CD4-positive, alpha-beta T cell treated with Interleukin-1 beta for 1 hour (primary cell): ENCODE results near the gene LIN28B.
A peak's percentile ranks its signal among the peaks of the same experiment; 100 is the strongest.
"Not testable (repeated sequence)": the region's sequence is repeated elsewhere in the genome, so short reads cannot be mapped to it uniquely, and the experiment has no call there.

ENCODE experiments used
- DNase-seq, 2 donors: peaks; one replicate each; pipeline ENCODE4 v3.0.0-alpha.2; 2020 to 2022

LIN28B gene, protein sequence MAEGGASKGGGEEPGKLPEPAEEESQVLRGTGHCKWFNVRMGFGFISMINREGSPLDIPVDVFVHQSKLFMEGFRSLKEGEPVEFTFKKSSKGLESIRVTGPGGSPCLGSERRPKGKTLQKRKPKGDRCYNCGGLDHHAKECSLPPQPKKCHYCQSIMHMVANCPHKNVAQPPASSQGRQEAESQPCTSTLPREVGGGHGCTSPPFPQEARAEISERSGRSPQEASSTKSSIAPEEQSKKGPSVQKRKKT

DNA sequence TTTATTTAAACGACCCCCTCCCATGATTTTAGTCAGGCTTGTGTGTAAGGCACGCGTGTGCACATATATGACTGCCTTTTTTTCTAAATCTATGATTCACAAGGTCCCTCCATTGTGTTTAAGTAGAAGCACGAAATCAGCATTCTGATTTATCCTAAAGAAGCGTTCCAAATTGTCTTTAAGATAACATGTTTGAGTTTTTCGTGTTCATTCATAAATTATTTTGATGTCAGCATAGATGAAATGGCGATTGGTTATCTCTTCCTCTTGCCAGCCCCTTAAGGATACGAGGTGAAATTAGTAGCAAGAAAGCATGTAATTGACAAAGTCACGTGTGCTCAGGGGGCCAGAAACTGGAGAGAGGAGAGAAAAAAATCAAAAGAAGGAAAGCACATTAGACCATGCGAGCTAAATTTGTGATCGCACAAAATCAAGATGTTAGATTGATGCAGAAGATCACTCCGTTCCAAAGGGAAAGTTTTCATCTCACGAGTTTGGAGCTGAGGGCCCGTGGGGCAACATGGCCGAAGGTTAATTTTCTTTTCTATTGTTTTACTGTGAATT is at the start of gene LIN28B:
Gene LIN28B (plus strand): TSS at position 377 of the 564 bp plus-strand sequence. CDS start 144 bp downstream, at position 521.
- DNase-seq = no peak

DNA sequence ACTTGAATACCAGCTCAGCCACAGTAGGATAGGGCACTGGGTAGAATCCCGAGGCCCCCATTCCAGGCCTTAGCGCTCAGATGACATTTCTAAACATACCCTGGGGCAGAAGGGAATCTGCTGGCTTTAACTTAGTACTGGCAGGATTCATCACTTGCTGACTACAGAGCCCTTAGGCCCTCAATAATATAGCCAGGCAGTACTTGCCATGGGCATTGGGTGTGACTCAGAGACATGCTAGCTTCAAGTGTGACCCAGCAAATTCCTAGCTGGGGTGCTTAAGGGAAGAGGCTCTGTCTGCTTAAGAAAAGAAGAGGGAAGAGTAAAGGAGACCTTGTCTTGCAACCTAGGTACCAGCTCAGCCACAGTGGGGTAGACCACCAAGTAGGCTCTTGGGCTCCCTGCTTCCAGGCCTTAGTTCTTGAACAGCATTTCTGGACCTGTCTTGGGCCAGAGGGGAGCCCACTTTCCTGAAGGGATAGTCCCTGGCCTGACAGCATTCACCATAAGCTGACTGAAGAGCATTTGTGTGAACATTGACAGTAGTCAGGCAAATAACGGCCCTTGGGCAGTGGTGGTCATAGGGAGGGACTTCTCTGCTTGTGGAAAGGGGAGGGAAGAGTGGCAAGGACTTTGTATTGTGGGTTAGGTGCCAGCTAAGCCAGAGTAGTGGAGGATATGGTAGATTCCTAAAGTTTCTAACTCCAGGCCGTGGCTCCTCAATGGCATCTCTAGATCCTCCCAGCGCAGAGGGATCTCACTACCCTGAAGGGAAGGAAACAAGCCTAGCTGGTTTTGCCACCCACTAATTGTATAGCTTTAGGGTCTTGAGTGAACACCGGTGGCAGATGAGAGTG is 48.6 kb upstream of the LIN28B start:
- DNase-seq = no peak

DNA sequence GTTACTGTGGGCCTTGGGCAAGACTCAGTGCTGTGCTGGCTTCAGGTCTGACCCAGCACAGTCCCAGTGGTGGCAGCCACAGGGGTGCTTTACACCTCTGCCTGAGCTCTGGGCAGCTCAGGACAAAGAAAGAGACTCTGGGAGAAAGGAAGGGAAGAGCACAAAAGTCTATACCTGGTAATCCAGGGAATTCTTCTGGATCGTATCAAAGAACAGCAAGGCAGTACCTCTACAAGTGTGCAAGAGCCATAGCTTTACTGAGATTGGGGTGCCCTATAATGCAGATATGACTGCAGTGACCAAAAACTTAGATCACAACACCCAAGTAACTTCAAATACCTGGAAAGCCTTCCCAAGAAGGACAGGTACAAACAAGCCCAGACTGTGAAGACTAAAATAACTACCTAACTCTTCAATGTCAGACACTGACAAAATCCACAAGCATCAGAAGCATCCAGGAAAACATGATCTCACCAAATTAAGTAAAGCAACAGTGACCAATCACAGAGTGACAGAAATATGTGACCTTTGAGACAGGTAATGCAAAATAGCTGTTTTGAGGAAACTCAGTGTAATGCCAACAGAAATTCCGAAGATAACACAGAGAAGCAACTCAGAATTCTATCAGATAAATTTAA is 47.9 kb upstream of the LIN28B start:
- no peak for DNase-seq

DNA sequence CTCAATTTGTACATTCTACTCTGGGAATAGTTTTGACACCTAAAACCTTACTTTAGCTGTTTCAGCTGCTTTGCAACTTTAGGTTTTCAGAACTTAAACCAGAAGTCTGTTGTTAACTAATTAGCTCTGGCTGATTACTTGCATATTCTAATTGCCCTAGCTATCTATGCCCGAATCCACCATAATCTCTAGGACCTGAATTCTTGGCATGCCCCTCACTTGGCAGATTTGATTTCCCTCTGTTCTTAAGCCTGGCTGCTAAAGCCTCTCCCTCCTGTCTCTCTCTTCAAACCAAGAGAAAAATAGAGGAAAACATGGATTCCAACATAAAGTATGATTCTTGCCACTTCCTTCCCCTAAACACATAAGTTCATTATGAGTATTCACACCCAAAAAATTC is 35.0 kb upstream of the LIN28B start:
- no peak for DNase-seq

DNA sequence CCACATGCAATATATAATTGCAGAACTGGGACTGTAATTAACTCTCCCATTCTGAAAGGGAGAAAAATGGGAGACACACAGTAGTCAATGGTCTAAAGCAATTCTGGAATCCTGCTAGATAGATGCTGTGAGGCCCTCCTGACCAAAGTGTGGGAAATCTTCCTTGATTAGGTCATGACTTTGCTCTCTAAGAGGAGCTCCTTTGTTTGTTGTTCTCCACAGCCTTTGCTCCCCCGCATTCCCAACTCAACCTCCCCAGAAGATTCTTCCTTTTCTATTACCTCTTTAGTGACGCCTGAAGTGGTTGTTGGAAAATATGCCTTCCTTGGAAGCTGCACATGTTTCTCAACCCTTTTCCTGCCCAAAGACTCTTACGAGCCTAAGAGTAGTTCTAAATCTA is 28.8 kb upstream of the LIN28B start:
- DNase-seq = no peak

DNA sequence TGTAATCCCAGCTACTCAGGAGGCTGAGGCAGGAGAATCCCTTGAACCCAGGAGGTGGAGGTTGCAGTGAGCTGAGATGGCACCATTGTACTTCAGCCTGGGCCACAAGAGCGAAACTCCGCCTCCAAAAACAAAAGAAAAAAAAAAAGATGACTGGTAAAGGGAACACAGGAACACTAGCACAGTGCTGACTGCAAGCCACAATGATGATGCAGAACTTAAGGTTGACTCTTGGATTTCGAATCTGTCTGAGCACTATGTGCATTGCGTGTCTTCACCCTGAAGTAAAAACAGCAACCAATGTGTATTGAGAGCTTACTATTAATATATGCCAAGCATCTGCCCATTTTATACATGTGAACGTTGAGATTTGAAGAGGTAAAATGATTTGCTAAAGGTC is 27.6 kb upstream of the LIN28B start:
- DNase-seq = no peak

DNA sequence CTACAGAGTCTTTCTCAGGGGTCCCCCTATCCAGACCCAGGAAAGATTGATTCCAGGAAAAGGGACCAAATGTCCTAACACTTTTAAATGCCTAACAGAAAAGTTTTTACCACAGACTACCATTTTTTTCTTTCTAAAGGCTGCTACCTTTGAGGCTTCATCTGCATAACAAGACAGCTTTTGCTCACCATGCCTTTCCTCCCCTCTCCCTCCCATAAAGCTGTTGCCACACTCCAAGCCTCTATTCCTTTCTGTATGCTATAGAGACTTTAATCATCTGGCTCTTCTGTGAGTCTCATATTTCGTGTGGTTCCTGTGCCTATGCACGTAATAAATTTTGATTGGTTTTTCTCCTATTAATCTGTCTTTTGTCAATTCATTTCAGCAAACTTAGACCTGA is 26.0 kb upstream of the LIN28B start:
- DNase-seq = no peak

DNA sequence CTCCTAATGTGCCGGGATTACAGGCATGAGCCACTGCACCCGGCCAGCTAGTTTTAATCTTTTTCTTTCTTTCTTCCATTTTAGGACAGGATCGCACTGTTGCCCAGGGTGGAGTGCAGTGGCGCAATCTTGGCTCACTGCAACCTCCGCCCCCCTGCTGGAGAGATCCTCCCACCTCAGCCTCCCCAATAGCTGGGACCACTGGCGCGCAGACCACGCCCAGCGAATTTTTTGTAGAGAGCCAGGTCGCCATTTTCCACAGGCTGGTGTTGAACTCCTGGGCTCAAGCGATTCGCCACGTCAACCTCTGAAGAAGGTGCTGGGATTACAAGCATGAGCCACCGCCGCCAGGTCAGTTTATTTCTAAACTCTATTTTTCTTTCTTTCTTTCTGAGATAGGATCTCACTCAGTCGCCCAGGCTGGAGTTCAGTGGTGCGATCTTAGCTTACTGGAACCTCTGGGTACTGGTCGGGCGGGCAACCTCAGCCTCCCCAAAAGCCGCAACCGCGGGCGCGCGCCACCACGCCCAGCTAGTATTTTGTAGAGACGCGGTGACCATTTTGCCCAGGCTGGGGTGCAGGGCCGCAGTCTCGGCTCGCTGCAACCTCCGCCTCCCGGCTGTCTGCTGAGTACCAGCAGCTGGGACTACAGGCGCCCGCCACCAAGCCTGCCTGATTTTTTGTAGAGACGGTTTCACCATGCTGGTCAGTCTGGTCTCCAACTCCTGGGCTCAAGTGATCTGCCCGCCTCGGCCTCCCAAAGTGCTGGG is 20.0 kb upstream of the LIN28B start:
- no peak for DNase-seq

DNA sequence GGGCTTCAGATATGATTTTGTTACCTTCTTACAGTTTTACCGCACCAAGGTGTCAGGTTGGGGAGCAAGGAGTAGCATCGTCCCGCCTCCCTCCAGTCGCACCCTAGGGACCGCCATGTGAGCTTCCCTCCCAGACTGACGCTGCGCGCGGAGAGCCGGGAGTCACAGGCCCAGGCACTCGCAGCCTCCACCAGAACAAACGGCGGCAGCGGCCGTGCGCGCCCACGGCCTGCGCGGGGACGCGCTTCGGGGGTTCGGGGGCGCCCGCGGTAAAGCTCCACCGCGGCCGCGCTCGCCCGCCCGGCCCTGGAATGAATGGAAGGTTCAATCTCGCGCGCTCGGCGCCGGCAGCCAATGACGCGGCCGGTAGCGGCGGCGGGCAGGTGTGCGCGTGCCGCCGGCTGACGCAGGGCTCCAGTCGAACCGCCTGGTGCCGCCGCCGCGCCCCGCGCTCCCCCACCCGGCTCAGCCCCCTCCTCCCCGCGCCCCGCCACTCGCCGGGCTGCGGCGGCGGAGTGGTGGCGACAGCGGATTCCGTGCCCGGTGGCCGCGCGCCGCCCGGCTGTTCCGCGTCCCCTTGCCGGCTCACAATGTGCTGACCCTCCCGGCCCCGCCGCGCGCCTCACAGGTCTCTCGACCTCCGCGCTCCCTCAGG is 16.5 kb upstream of the LIN28B start:
- DNase-seq = no peak

DNA sequence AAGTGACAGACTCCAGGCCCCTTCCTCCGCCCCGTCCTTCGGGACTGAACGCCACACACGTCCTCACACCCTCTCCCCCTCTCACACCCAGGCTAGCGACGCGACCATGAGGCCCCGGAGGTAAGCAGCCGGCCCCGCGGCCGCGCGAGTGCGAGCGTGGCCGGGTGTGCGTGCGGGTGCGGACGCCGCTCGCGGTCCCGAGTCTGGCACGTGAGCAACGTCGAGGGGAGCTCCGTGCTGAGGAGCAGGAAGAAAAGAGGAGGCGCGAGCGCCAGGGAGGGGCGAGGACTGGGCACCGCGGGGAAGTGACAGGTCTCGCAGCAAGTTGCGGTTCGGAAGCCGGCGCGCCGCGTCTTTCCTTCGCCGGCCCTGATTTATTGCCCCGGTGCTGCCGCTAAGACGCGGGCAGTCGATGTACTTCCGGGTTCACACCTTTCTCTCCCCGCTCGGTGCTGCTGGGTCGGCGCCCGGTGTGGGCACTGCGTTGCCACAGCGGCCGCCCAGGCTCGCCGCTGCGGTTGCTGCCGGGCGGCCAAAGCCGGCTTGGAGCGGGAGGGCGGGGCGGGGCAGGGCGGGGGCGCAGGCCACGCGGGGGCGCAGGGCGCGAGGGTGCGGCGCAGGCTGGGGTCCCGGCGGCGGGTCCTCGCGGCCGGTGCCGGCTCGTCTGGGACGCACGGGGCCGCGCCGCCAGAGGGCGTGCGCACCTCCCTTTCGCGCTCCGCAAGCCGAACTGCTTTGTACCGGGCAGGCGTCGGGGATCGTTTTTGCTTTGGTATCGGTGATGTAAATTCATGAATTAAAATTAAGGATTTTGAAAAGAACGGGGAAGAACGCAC is 15.8 kb upstream of the LIN28B start:
- DNase-seq = peak; percentile 7 to 12

DNA sequence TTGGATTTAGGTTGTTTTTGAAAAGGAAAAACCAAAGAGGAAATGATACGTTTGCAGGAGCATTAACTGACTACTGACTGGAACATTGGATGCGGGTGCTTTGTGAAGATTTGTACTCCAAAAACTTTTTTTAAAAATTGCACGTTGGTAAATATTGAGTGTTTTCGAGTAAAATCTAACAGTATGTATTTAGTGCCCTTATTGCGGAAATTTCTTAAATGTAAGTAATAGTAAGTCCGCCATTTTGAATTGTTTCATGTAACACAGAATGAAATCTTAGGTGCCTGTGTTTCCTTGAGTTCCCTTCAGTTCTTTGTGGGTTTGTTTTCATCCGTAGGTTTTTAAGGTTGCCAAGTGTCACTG is 15.2 kb upstream of the LIN28B start:
- no peak for DNase-seq

DNA sequence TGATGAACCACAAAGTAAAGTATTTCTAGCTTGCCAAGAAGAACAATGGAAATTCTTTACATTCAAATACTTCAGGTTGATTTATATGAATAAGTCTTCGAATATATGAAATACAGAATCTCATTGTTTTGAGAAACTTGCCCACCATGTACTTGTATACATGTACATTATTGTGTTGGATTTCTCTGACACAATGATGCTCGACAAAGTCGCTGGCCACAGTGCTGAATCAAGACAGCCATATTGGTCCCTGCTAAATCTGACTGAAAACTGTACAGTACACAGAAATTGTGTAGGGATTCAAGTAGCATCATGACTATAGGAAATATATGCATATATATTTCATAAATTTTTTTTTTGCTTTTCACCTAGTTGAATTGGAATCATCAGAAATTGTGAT is 13.1 kb upstream of the LIN28B start:
- DNase-seq = no peak

DNA sequence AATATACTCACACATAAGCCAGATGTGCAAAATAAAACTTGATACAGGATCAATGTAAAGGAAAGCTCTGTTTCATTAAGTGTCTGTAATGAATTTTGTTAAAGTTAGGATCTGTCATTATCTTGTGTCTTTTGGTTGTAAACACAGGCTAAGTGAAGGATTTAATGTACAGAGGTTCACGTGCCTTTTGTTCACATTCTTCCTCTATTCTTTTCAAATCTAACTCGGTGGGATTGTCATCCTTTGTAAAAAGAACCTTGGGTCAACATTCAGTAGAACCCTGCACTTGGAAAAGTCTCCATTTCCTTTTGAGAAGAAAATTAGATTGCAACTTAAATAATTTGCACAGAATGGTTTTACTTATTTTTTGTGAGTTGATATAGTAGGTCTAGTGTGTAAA is 7.7 kb upstream of the LIN28B start:
- no peak for DNase-seq

DNA sequence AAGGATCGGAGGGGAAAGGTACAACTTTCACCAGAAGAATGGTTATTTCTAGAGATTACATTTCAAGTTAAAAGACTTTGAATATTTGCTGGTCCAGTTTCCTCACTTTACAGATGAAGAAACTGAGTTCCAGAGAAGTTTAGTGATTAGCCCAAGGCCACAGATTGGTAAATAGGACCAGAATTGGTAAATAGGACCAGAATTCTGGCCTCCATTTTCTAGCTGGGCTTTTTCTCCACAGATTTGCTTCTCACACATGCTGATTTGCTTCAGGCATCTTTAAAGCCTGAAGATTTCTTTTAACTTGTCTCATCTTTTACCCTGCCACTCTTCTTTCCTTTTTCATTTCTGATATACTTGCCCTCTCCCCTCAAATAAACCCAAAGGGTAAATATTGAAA is 5.2 kb upstream of the LIN28B start:
- DNase-seq = no peak

DNA sequence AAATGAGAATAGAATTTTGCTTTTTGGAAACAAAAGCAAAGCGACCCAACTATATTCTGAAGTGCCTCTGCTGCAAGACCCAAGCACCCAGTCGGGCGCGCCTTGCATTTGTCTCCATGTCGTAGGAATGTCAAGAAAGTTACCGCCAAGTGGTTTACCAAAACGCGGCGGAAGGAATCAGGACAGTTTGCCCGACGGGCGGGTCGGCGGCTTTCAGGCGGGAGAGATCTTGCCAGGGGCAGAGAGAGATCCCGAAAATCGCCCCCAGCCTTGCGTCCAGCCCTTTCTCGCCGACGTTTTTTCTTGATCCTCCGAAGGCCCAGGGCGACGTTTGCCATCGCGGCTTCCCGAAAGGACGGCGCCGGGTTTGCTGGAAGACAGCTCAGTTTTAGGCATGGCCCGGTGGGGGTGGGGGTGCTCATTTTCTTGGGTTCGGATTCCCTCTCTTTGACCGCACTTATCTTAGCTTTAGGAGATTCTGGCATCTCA is 4.0 kb upstream of the LIN28B start:
- DNase-seq = no peak

DNA sequence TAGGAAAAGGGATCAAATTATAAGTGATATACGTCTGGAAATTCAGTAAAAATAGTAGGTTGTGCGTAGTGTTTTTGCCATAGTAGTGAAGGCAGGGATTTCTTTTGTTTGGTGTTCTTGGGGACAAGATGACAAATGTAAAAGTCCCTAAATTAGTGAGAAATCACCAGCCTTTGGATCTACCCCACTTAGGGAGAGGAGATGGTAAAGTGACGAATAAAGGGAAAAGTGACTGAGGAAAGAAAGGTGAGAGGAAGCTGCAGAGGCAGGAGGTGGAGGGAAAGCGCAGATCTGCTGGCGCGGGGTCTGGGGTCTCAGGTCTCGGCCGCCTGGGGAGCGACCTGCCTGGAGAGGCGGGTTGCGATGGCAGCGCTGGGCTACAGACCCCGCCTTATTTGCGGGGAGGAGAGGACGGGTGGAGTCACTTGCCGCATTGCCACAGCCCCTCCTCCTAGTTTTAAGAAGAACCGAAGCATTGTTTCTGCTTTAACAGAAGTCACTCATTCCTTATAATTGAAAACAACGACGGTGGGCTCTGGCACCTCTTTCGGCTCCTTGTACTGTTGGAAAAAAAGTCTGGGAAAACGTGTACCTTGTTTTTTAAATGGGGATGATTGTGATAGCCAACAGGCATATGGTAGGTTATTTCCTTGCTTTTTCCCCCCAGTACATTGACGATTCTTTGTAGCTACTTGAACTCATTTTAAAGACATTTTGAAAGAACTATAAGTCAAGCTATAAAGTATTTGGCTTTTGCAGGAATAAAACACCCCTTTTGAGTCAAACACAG is 3.3 kb upstream of the LIN28B start:
- not testable (repeated sequence) for DNase-seq

DNA sequence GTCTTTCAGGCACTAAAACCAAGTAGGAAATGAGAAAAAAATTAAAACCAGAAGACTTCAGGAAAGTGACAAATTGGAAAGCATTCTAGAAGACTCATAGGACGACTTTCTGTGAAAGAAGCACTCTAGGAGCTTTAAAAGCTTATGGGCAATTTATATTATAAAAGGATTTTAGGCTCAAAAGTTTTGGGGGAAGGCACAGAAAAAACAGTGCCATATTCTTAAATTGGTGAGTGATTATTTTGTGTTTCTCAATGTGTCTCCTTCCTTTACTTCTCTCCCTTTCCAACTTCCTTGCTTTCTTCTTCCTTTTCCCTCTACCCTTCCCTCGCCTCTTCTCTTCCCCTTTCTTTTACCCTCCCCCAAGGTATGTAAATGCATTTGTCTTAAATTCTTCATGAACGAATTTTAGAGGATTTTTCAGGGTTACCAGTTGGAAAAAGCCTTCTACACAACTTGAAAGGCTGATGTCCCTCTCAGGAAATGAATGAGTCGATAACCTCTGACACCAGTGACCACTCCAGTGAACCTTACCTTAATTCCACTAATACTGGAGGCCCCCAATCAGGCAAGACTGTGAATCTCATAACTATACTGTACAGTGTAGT is 2.6 kb upstream of the LIN28B start:
- no peak for DNase-seq

DNA sequence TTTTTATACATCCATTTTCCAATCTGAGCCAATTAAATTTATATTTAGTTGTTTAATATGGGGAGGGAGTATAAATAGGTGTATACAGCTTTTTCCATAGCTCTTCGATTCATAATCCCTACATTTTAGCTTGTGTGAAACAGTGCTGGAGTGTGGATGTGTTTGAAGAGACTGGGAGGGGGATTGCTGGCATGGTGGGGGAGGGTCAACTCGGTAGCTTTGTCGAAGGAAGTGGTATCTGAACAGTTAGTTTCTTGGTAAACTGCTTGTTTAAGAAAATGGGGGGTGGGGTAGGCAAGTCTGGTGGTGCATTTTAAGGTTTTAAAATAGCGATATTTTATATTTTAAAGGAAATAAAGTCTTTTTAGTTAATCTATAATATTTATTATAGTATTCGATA is 1.4 kb upstream of the LIN28B start:
- no peak for DNase-seq

DNA sequence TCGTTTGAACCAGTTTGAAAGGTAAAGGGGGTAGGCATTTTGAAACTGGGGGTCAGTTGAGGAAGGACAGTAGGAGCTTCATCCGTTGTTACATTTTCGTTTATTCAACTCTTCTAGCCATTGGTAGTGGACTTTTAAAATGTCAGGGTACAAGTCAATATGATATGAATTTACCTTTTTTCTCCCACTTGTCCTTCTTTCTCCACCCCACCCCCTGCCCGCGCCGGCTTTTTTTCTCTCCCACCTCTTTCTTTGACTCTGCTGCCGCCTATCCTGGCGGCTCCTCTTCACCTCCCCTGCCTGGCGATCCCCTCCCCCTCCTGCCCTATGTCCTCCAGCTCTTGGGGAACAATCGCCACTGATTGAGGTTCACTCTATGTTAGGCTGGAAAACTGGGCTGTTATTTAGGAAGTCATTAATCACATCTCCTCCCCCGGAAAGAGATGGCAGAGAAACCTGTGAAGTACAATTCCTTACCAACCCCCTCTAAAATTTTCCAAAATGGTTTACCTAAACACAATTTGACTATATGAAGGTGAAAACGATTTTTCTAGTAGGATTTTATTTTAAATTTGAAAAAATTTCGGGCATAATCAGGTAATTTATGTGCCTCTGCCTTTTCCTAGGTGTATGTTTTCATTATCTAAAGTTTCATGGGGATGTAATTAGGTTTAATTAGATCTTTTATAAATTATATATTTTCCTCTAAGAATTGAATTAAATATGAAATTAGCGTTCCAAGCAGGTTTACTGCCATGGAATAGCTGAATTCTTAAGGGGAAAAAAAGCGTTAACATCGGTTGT is 778 bp upstream of the LIN28B start:
- no peak for DNase-seq
